DOHH2 (cell line): ENCODE data around the gene PCARE.

Experiments
- H3F3A ChIP-seq: fragments of 200-600 bp; sonication (generic), shearing (Covaris generic); 2 replicates; pipeline ENCODE4 v1.6.0; 2016; ENCODE audit warnings: antibody characterized with exemption, mild to moderate bottlenecking; ENCODE audit not compliant: control insufficient read depth, insufficient read depth
- H3K27ac ChIP-seq: fragments of 200-600 bp; sonication (generic); 2 replicates; pipeline ENCODE4 v1.5.1; 2014; ENCODE audit warnings: low read depth, mild to moderate bottlenecking, low read length, moderate library complexity
- H3K27me3 ChIP-seq: fragments of 200-600 bp; sonication (generic); 2 replicates; pipeline ENCODE4 v1.6.1; 2014; ENCODE audit warnings: mild to moderate bottlenecking, low read length, mixed read lengths; ENCODE audit not compliant: control insufficient read depth
- H3K36me3 ChIP-seq: fragments of 200-600 bp; sonication (generic); 2 replicates; pipeline ENCODE4 v1.6.1; 2014; ENCODE audit warnings: mild to moderate bottlenecking, low read length, moderate library complexity, mixed read lengths; ENCODE audit not compliant: control insufficient read depth
- H3K4me1 ChIP-seq: fragments of 200-600 bp; sonication (generic); 2 replicates; pipeline ENCODE4 v1.6.1; 2014; ENCODE audit warnings: mild to moderate bottlenecking, low read length, mixed read lengths; ENCODE audit not compliant: control insufficient read depth
- H3K4me2 ChIP-seq: fragments of 200-600 bp; sonication (generic); 2 replicates; pipeline ENCODE4 v1.6.0; 2014; ENCODE audit warnings: mild to moderate bottlenecking, low read length, moderate library complexity
- H3K4me3 ChIP-seq: fragments of 200-600 bp; sonication (generic); 2 replicates; pipeline ENCODE4 v1.5.1; 2014; ENCODE audit warnings: mild to moderate bottlenecking, low read length, mixed read lengths
- H3K79me2 ChIP-seq: fragments of 200-600 bp; sonication (generic); 2 replicates; pipeline ENCODE4 v1.6.1; 2014; ENCODE audit warnings: mild to moderate bottlenecking, low read length, mixed read lengths; ENCODE audit not compliant: control insufficient read depth
- H3K9me2 ChIP-seq: fragments of 200-600 bp; sonication (generic); replicated peaks from 2 replicates; pipeline ENCODE4 v1.6.1; 2014; ENCODE audit warnings: mild to moderate bottlenecking, low read length, mixed read lengths; ENCODE audit not compliant: control insufficient read depth
- H3K9me3 ChIP-seq: fragments of 200-600 bp; sonication (generic); 2 replicates; pipeline ENCODE4 v1.6.1; 2014; ENCODE audit warnings: antibody characterized with exemption, low read length, mixed read lengths; ENCODE audit not compliant: control insufficient read depth, insufficient read depth
- H4K20me1 ChIP-seq: fragments of 200-600 bp; sonication (generic); 2 replicates; pipeline ENCODE4 v1.6.0; 2014; ENCODE audit warnings: low read depth, mild to moderate bottlenecking, antibody characterized with exemption, low read length, moderate library complexity; ENCODE audit not compliant: control insufficient read depth, insufficient read depth
- CTCF ChIP-seq: fragments of 200-600 bp; sonication (generic); IDR thresholded peaks from one replicate; pipeline ENCODE4 v1.5.1; 2014; ENCODE audit warnings: antibody characterized with exemption, mild to moderate bottlenecking, low read depth, low read length; ENCODE audit not compliant: poor library complexity, severe bottlenecking
- EZH2phosphoT487 ChIP-seq: fragments of 200-600 bp; sonication (generic); IDR thresholded peaks from 2 replicates; pipeline ENCODE4 v1.6.1; 2017; ENCODE audit warnings: borderline replicate concordance, mild to moderate bottlenecking, antibody characterized with exemption, low read length, moderate library complexity, mixed read lengths

PCARE gene

GRCh38 chr2:29051730-29052129, 22.6 kb downstream of the PCARE start:
- H3K36me3 ChIP-seq: no peaks in the 10 kb centered on the region
- H3K4me2 ChIP-seq: no peak overlapping the region
- H3K4me3 ChIP-seq: no peak overlapping the region
- H3K9me3 ChIP-seq: no peaks in the 10 kb centered on the region
- H3F3A ChIP-seq: no peaks in the 10 kb centered on the region
- H3K79me2 ChIP-seq: no peaks in the 10 kb centered on the region
- H3K4me1 ChIP-seq: no peaks in the 10 kb centered on the region
- no peaks in the 10 kb centered on the region for H4K20me1 ChIP-seq
- no peaks in the 10 kb centered on the region for H3K27me3 ChIP-seq
- no peaks in the 10 kb centered on the region for H3K9me2 ChIP-seq
- TF ChIP-seq CTCF: no peak
- TF ChIP-seq EZH2phosphoT487: no peak
- no peak overlapping the region for H3K27ac ChIP-seq

- H3F3A ChIP-seq: no peaks in the 10 kb centered on the region
- no peaks in the 10 kb centered on the region for H3K36me3 ChIP-seq
- H3K27me3 ChIP-seq: no peaks in the 10 kb centered on the region
- H4K20me1 ChIP-seq: no peaks in the 10 kb centered on the region
- H3K9me3 ChIP-seq: no peaks in the 10 kb centered on the region
- H3K4me1 ChIP-seq: no peaks in the 10 kb centered on the region
- no peaks in the 10 kb centered on the region for H3K79me2 ChIP-seq
- TF ChIP-seq EZH2phosphoT487: no peak
- no peak for TF ChIP-seq CTCF
- H3K9me2 ChIP-seq: no peaks in the 10 kb centered on the region
- no peak overlapping the region for H3K4me2 ChIP-seq
- no peak overlapping the region for H3K27ac ChIP-seq
- H3K4me3 ChIP-seq: no peak overlapping the region
Observed at GRCh38 chr2:29050591-29050990, 23.7 kb downstream of the PCARE start.

GRCh38 chr2:29047083-29047845, 27.1 kb downstream of the PCARE start:
- H4K20me1 ChIP-seq: no peaks in the 10 kb centered on the region

More at GRCh38 chr2:29047083-29047845, 27.1 kb downstream of the PCARE start:
- no peak overlapping the region for H3K4me3 ChIP-seq
- no peak overlapping the region for H3K27ac ChIP-seq
- H3K79me2 ChIP-seq: no peaks in the 10 kb centered on the region
- H3F3A ChIP-seq: no peaks in the 10 kb centered on the region
- no peak overlapping the region for H3K4me2 ChIP-seq
- H3K4me1 ChIP-seq: no peaks in the 10 kb centered on the region
- H3K9me3 ChIP-seq: no peaks in the 10 kb centered on the region
- H3K27me3 ChIP-seq: no peaks in the 10 kb centered on the region
- no peak for TF ChIP-seq EZH2phosphoT487
- TF ChIP-seq CTCF: no peak
- no peaks in the 10 kb centered on the region for H3K36me3 ChIP-seq
- H3K9me2 ChIP-seq: no peaks in the 10 kb centered on the region
